HCT116 (cell line): Measurements from ENCODE around the gene RNF114.

Experiments
- ATF3 ChIP-seq: IDR thresholded peaks from 2 replicates; pipeline ENCODE4 v1.6.1; 2012
- CTCF ChIP-seq, 3 experiments: fragments of 200-600 bp in 1 of 3; sonication (generic) in 1 of 3; IDR thresholded peaks in 2 of 3; conservative IDR thresholded peaks in 1 of 3; 2 replicates each; pipeline ENCODE4 v1.5.1; 2012 to 2017; ENCODE audit warnings: low read depth in 2 of 3, low read length in 2 of 3, antibody characterized with exemption in 1 of 3, borderline replicate concordance in 1 of 3, control low read depth in 1 of 3, mild to moderate bottlenecking in 1 of 3, mixed read lengths in 1 of 3, mixed run types in 1 of 3, moderate library complexity in 1 of 3; ENCODE audit not compliant: insufficient read depth in 1 of 3
- FOSL1 ChIP-seq: IDR thresholded peaks from 2 replicates; pipeline ENCODE4 v1.6.1; 2012; ENCODE audit warnings: low read depth
- JUND ChIP-seq: IDR thresholded peaks from 2 replicates; pipeline ENCODE4 v1.6.1; 2012
- MAX ChIP-seq: IDR thresholded peaks from 2 replicates; pipeline ENCODE4 v1.6.1; 2012
- POLR2A ChIP-seq: IDR thresholded peaks from 2 replicates; pipeline ENCODE4 v1.7.0; 2011; ENCODE audit warnings: borderline replicate concordance; ENCODE audit not compliant: insufficient read depth, insufficient read length; ENCODE audit errors: extremely low read depth
- POLR2AphosphoS5 ChIP-seq: IDR thresholded peaks from 2 replicates; pipeline ENCODE4 v1.6.1; 2011; ENCODE audit warnings: mild to moderate bottlenecking, low read depth, low read length, moderate library complexity
- RAD21 ChIP-seq: IDR thresholded peaks from 2 replicates; pipeline ENCODE4 v1.6.1; 2012; ENCODE audit warnings: low read depth, mild to moderate bottlenecking
- REST ChIP-seq: IDR thresholded peaks from 2 replicates; pipeline ENCODE4 v1.6.1; 2012; ENCODE audit warnings: low read depth
- TCF7L2 ChIP-seq: IDR thresholded peaks from 2 replicates; pipeline ENCODE4 v1.7.0; 2011; ENCODE audit warnings: borderline replicate concordance, inconsistent platforms; ENCODE audit not compliant: insufficient read depth, insufficient read length; ENCODE audit errors: extremely low read depth

- TF ChIP-seq ATF3, result no peak
- TF ChIP-seq REST, result no peak
- no peak for TF ChIP-seq CTCF (IDR thresholded peaks at IDR 0.05 in 2 of 3, conservative IDR thresholded peaks at IDR 0.05 in 1 of 3; ENCODE audit: borderline replicate concordance in 1 of 3, insufficient read depth in 1 of 3, low read depth in 2 of 3, low read length in 2 of 3)
- no peak for TF ChIP-seq JUND
- no peak for TF ChIP-seq RAD21
- no peak for TF ChIP-seq POLR2AphosphoS5
- TF ChIP-seq MAX, result no peak
- no peak for TF ChIP-seq POLR2A
- TF ChIP-seq TCF7L2, result no peak
- no peak for TF ChIP-seq FOSL1
Measured at GRCh38 chr20:49993301-49993751, 57.1 kb downstream of the RNF114 start.
